HL-60 (cell line): ENCODE data around the gene TXLNA.
A peak's percentile ranks its signal among the peaks of the same experiment; 100 is the strongest.

ENCODE experiments used
- DNase-seq, 2 experiments: peaks; one replicate each; pipeline ENCODE4 v3.0.0-alpha.2; 2010 to 2020; ENCODE audit warnings: low read depth in 1 of 2, low spot score in 1 of 2
- H3K27ac ChIP-seq: fragments of 250-450 bp; sonication (Bioruptor Pico); replicated peaks from 2 replicates; pipeline ENCODE4 v1.5.1; 2020; ENCODE audit warnings: mild to moderate bottlenecking, moderate library complexity
- H3K27me3 ChIP-seq: fragments of 250-450 bp; sonication (Bioruptor Pico); 2 replicates; pipeline ENCODE4 v1.5.1; 2021; ENCODE audit warnings: mild to moderate bottlenecking, moderate library complexity; ENCODE audit not compliant: insufficient read depth, poor library complexity, severe bottlenecking
- H3K4me3 ChIP-seq: replicated peaks from 2 replicates; pipeline ENCODE4 v1.5.1; 2011; ENCODE audit warnings: mild to moderate bottlenecking, control low read depth, low read length; ENCODE audit not compliant: insufficient read depth
- CTCF ChIP-seq: IDR thresholded peaks from one replicate; pipeline ENCODE4 v1.5.1; 2011; ENCODE audit warnings: low read length, control low read depth, inconsistent platforms; ENCODE audit not compliant: insufficient read depth
- GABPA ChIP-seq: IDR thresholded peaks from 2 replicates; pipeline ENCODE4 v1.6.1; 2012; ENCODE audit warnings: low read depth
- POLR2AphosphoS5 ChIP-seq: IDR thresholded peaks from 2 replicates; pipeline ENCODE4 v1.6.1; 2012; ENCODE audit warnings: low read depth
- REST ChIP-seq: IDR thresholded peaks from 2 replicates; pipeline ENCODE4 v1.6.1; 2012; ENCODE audit warnings: low read depth; ENCODE audit not compliant: insufficient replicate concordance
- SPI1 ChIP-seq: IDR thresholded peaks from 2 replicates; pipeline ENCODE4 v1.6.1; 2012; ENCODE audit warnings: low read depth, mild to moderate bottlenecking, borderline replicate concordance

TXLNA gene

GRCh38 chr1:32242341-32242851 lies 62.9 kb downstream of the TXLNA start:
- TF ChIP-seq SPI1, result peak; percentile 21; the same call in 1 of the 2 replicates
- no peak for TF ChIP-seq REST
- no peak overlapping the region for H3K27ac ChIP-seq
- no peaks in the 10 kb centered on the region for H3K27me3 ChIP-seq
- DNase-seq, result no peak
- no peak overlapping the region for H3K4me3 ChIP-seq

GRCh38 chr1:32246888-32247273 lies 67.4 kb downstream of the TXLNA start, which contains the start of gene FAM167B:
TSS of gene FAM167B (plus strand) at chr1:32247222. CDS start at chr1:32247422, 200 bp downstream.
- Histone ChIP-seq H3K27ac (no peak within 1 kb of the TSS), H3K4me3 (no peak within 1 kb of the TSS), H3K27me3 (no peaks in the 10 kb centered on the region)
- TF ChIP-seq CTCF, result no peak
- no peak for TF ChIP-seq GABPA
- TF ChIP-seq REST, result no peak
- no peak for TF ChIP-seq POLR2AphosphoS5
- TF ChIP-seq SPI1, result no peak
- no peak for DNase-seq

- no peaks in the 10 kb centered on the region for H3K27me3 ChIP-seq
- TF ChIP-seq POLR2AphosphoS5, result no peak
- TF ChIP-seq CTCF, result no peak
- no peak for TF ChIP-seq REST
- no peak for TF ChIP-seq GABPA
- no peak overlapping the region for H3K27ac ChIP-seq
- no peak overlapping the region for H3K4me3 ChIP-seq
- DNase-seq, result no peak
Observed at GRCh38 chr1:32247452-32247851, 68.0 kb downstream of the TXLNA start.
